GM23338 (cell line): ENCODE data around the gene EVI5. TPM values are rescaled to one million over a fixed set of nuclear protein-coding genes. Genes with fewer than 3 reads are reported as not detected.

Source experiments
- ATAC-seq: fragments of 200-7000 bp; cut with Tn5 transposase; 3 replicates; pipeline ENCODE4 v1.9.1; 2020
- DNase-seq: peaks from one replicate; pipeline ENCODE4 v3.0.0-alpha.2; 2015; ENCODE audit warnings: low spot score
- H2AFZ ChIP-seq: fragments of 200-600 bp; sonication (generic); 2 replicates; pipeline ENCODE4 v1.8.0; 2016; ENCODE audit warnings: antibody characterized with exemption, mild to moderate bottlenecking, moderate library complexity
- H3F3A ChIP-seq: fragments of 200-600 bp; sonication (generic); replicated peaks from 2 replicates; pipeline ENCODE4 v1.8.0; 2017; ENCODE audit warnings: antibody characterized with exemption, mixed run types, low read depth
- H3K27ac ChIP-seq: fragments of 200-600 bp; sonication (generic); 2 replicates; pipeline ENCODE4 v1.6.1; 2016; ENCODE audit warnings: low read depth
- H3K27me3 ChIP-seq: fragments of 200-600 bp; sonication (generic); 2 replicates; pipeline ENCODE4 v1.8.0; 2016; ENCODE audit warnings: mild to moderate bottlenecking, mixed run types, moderate library complexity; ENCODE audit not compliant: insufficient read depth
- H3K36me3 ChIP-seq: fragments of 200-600 bp; sonication (generic); 2 replicates; pipeline ENCODE4 v1.8.0; 2016; ENCODE audit warnings: mild to moderate bottlenecking; ENCODE audit not compliant: insufficient read depth
- H3K4me1 ChIP-seq: fragments of 200-600 bp; sonication (generic); 2 replicates; pipeline ENCODE4 v1.8.0; 2016; ENCODE audit warnings: mild to moderate bottlenecking, moderate library complexity; ENCODE audit not compliant: insufficient read depth
- H3K4me2 ChIP-seq: fragments of 200-600 bp; sonication (generic); 2 replicates; pipeline ENCODE4 v1.7.1; 2017; ENCODE audit warnings: mixed run types
- H3K4me3 ChIP-seq: fragments of 200-600 bp; sonication (generic); 2 replicates; pipeline ENCODE4 v1.6.1; 2016; ENCODE audit warnings: mixed run types
- H3K79me2 ChIP-seq: fragments of 200-600 bp; sonication (generic); replicated peaks from 2 replicates; pipeline ENCODE4 v1.8.0; 2017; ENCODE audit warnings: mild to moderate bottlenecking; ENCODE audit not compliant: insufficient read depth
- H3K9me2 ChIP-seq: fragments of 200-600 bp; sonication (generic); 2 replicates; pipeline ENCODE4 v1.8.0; 2017; ENCODE audit not compliant: insufficient read depth
- H4K20me1 ChIP-seq: fragments of 200-600 bp; sonication (generic); replicated peaks from 2 replicates; pipeline ENCODE4 v1.8.0; 2017; ENCODE audit warnings: mild to moderate bottlenecking; ENCODE audit not compliant: insufficient read depth
- H3K27ac Mint-ChIP-seq: 2 replicates; pipeline ENCODE4 v1.8.0; 2020; ENCODE audit warnings: inconsistent platforms, mild to moderate bottlenecking, moderate library complexity, mixed read lengths
- H3K27me3 Mint-ChIP-seq: 3 replicates; pipeline ENCODE4 v1.8.0; 2022; ENCODE audit warnings: low read depth, mild to moderate bottlenecking, moderate library complexity, mixed read lengths, inconsistent platforms; ENCODE audit not compliant: insufficient read depth, poor library complexity
- H3K36me3 Mint-ChIP-seq: 3 replicates; pipeline ENCODE4 v1.8.0; 2021; ENCODE audit warnings: low read depth, mild to moderate bottlenecking, inconsistent platforms, moderate library complexity, mixed read lengths
- H3K4me1 Mint-ChIP-seq: 3 replicates; pipeline ENCODE4 v1.8.0; 2020; ENCODE audit warnings: mild to moderate bottlenecking, inconsistent platforms, mixed read lengths
- H3K4me3 Mint-ChIP-seq: 3 replicates; pipeline ENCODE4 v1.8.0; 2021; ENCODE audit warnings: moderate library complexity, mild to moderate bottlenecking, inconsistent platforms, mixed read lengths
- H3K9me3 Mint-ChIP-seq: 3 replicates; pipeline ENCODE4 v1.8.0; 2020; ENCODE audit warnings: moderate library complexity, mild to moderate bottlenecking, inconsistent platforms, mixed read lengths
- CREB1 ChIP-seq: fragments of 250-450 bp; sonication (Bioruptor Pico); IDR thresholded peaks from 2 replicates; pipeline ENCODE4 v1.5.0; 2020; ENCODE audit warnings: low read depth, mild to moderate bottlenecking, moderate library complexity
- EZH2 ChIP-seq: fragments of 200-600 bp; sonication (generic); IDR thresholded peaks from one replicate; pipeline ENCODE4 v1.8.0; 2017; ENCODE audit warnings: antibody characterized with exemption, mild to moderate bottlenecking, low read depth; ENCODE audit not compliant: unreplicated experiment
- EZH2phosphoT487 ChIP-seq: fragments of 200-600 bp; sonication (generic); IDR thresholded peaks from one replicate; pipeline ENCODE4 v1.8.1; 2018; ENCODE audit warnings: antibody characterized with exemption; ENCODE audit not compliant: unreplicated experiment
- JUNB ChIP-seq: IDR thresholded peaks from one replicate; pipeline ENCODE4 v1.6.1; 2016; ENCODE audit warnings: antibody characterized with exemption; ENCODE audit not compliant: unreplicated experiment
- NANOG ChIP-seq: IDR thresholded peaks from 2 replicates; pipeline ENCODE4 v1.6.1; 2016; ENCODE audit warnings: antibody characterized with exemption, borderline replicate concordance
- POLR2AphosphoS5 ChIP-seq: IDR thresholded peaks from 2 replicates; pipeline ENCODE4 v1.6.1; 2016; ENCODE audit warnings: antibody characterized with exemption, low read depth
- STAT1 ChIP-seq: IDR thresholded peaks from one replicate; pipeline ENCODE4 v1.6.1; 2016; ENCODE audit warnings: antibody characterized with exemption; ENCODE audit not compliant: unreplicated experiment
- ZNF114 ChIP-seq: fragments of 250-450 bp; sonication (Bioruptor Pico); IDR thresholded peaks from 2 replicates; pipeline ENCODE4 v1.5.0; 2020; ENCODE audit warnings: mild to moderate bottlenecking, moderate library complexity
- ZNF331 ChIP-seq: fragments of 250-450 bp; sonication (Bioruptor Pico); IDR thresholded peaks from 2 replicates; pipeline ENCODE4 v1.5.0; 2020; ENCODE audit warnings: low read depth, mild to moderate bottlenecking, moderate library complexity
- ZNF462 ChIP-seq: fragments of 250-450 bp; sonication (Bioruptor Pico); IDR thresholded peaks from 2 replicates; pipeline ENCODE4 v1.5.0; 2020; ENCODE audit warnings: mild to moderate bottlenecking, moderate library complexity
- polyA plus RNA-seq: library from polyadenylated mRNA; unstranded; fragments of >200 nt; fragmentation: Nextera tagmentation; extraction: Ambion mirVana; gene quantifications from 2 replicates; pipeline ENCODE4 v1.2.1, GENCODE V29; 2016
- total RNA-seq: library from RNA; depleted of rRNA; stranded (reverse); fragments of >200 nt; shearing (Covaris generic); gene quantifications from 2 replicates; pipeline ENCODE4 v1.2.3, GENCODE V29; 2014
- TF ChIP-seq, protein P1 (sequence below), 2 experiments: fragments of 200-600 bp in 1 of 2; sonication (generic) in 1 of 2; conservative IDR thresholded peaks; 2 replicates each; pipeline versions ENCODE4 v1.5.1 to v1.6.1; 2016 to 2017; ENCODE audit warnings: antibody characterized with exemption in 2 of 2, low read depth in 2 of 2, mild to moderate bottlenecking in 2 of 2, moderate library complexity in 1 of 2
- TF ChIP-seq, protein P2 (sequence below): IDR thresholded peaks from 2 replicates; pipeline ENCODE4 v1.6.1; 2016; ENCODE audit warnings: antibody characterized with exemption
- TF ChIP-seq, protein P3 (sequence below): IDR thresholded peaks from one replicate; pipeline ENCODE4 v1.6.1; 2018; ENCODE audit warnings: antibody characterized with exemption; ENCODE audit not compliant: unreplicated experiment

Gene EVI5
- total and polyA plus RNA-seq, 2 experiments from 2014 or later = 15.6 to 24.8 TPM

- H3K9me3 Mint-ChIP-seq = no peaks in the 10 kb centered on the region
- peak overlapping the region; percentile 98 for H3K4me3 Mint-ChIP-seq
- Histone ChIP-seq H3K9me2 (no peaks in the 10 kb centered on the region), H3K27me3 (no peaks in the 10 kb centered on the region), H3K79me2 (peaks cover 45% of the 10 kb centered on the region), H3F3A (peaks cover 18% of the 10 kb centered on the region; the same call in 1 of the 2 replicates), H3K4me2 (peak overlapping the region; percentile 47; the same call in 1 of the 2 replicates), H3K36me3 (peaks cover 39% of the 10 kb centered on the region), H3K4me3 (peak overlapping the region; percentile 88; the same call in 1 of the 2 replicates), H3K4me1 (peaks cover 22% of the 10 kb centered on the region), H4K20me1 (peaks cover 32% of the 10 kb centered on the region), H3K27ac (no peak overlapping the region), H2AFZ (peak overlapping the region; percentile 85)
- H3K36me3 Mint-ChIP-seq = peaks cover 45% of the 10 kb centered on the region
- DNase-seq (peak; percentile 26), ATAC-seq (peak; percentile 46)
- H3K27me3 Mint-ChIP-seq = peaks cover 24% of the 10 kb centered on the region
- TF ChIP-seq JUNB (no peak), CREB1 (CRISPR knock-in tag) (no peak), NANOG (no peak), ZNF462 (CRISPR knock-in tag) (no peak), EZH2 (no peak), STAT1 (no peak), POLR2AphosphoS5 (no peak), ZNF331 (CRISPR knock-in tag) (no peak), EZH2phosphoT487 (no peak), ZNF114 (CRISPR knock-in tag) (no peak)
- TF ChIP-seq, protein P1, sequence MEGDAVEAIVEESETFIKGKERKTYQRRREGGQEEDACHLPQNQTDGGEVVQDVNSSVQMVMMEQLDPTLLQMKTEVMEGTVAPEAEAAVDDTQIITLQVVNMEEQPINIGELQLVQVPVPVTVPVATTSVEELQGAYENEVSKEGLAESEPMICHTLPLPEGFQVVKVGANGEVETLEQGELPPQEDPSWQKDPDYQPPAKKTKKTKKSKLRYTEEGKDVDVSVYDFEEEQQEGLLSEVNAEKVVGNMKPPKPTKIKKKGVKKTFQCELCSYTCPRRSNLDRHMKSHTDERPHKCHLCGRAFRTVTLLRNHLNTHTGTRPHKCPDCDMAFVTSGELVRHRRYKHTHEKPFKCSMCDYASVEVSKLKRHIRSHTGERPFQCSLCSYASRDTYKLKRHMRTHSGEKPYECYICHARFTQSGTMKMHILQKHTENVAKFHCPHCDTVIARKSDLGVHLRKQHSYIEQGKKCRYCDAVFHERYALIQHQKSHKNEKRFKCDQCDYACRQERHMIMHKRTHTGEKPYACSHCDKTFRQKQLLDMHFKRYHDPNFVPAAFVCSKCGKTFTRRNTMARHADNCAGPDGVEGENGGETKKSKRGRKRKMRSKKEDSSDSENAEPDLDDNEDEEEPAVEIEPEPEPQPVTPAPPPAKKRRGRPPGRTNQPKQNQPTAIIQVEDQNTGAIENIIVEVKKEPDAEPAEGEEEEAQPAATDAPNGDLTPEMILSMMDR (conservative IDR thresholded peaks at IDR 0.05; ENCODE audit: low read depth in 2 of 2) = no peak
- TF ChIP-seq, protein P2, sequence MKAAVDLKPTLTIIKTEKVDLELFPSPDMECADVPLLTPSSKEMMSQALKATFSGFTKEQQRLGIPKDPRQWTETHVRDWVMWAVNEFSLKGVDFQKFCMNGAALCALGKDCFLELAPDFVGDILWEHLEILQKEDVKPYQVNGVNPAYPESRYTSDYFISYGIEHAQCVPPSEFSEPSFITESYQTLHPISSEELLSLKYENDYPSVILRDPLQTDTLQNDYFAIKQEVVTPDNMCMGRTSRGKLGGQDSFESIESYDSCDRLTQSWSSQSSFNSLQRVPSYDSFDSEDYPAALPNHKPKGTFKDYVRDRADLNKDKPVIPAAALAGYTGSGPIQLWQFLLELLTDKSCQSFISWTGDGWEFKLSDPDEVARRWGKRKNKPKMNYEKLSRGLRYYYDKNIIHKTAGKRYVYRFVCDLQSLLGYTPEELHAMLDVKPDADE = no peak
- TF ChIP-seq, protein P3, sequence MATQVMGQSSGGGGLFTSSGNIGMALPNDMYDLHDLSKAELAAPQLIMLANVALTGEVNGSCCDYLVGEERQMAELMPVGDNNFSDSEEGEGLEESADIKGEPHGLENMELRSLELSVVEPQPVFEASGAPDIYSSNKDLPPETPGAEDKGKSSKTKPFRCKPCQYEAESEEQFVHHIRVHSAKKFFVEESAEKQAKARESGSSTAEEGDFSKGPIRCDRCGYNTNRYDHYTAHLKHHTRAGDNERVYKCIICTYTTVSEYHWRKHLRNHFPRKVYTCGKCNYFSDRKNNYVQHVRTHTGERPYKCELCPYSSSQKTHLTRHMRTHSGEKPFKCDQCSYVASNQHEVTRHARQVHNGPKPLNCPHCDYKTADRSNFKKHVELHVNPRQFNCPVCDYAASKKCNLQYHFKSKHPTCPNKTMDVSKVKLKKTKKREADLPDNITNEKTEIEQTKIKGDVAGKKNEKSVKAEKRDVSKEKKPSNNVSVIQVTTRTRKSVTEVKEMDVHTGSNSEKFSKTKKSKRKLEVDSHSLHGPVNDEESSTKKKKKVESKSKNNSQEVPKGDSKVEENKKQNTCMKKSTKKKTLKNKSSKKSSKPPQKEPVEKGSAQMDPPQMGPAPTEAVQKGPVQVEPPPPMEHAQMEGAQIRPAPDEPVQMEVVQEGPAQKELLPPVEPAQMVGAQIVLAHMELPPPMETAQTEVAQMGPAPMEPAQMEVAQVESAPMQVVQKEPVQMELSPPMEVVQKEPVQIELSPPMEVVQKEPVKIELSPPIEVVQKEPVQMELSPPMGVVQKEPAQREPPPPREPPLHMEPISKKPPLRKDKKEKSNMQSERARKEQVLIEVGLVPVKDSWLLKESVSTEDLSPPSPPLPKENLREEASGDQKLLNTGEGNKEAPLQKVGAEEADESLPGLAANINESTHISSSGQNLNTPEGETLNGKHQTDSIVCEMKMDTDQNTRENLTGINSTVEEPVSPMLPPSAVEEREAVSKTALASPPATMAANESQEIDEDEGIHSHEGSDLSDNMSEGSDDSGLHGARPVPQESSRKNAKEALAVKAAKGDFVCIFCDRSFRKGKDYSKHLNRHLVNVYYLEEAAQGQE = no peak
- H3K4me1 Mint-ChIP-seq = peaks cover 24% of the 10 kb centered on the region
- peak overlapping the region; percentile 56; the same call in 1 of the 2 replicates for H3K27ac Mint-ChIP-seq
These were observed 46.5 kb upstream of the EVI5 start for GRCh38 chr1:92831368-92831761.
